ENCODE measurements around the gene ACBD4.

Gene ACBD4

DNA sequence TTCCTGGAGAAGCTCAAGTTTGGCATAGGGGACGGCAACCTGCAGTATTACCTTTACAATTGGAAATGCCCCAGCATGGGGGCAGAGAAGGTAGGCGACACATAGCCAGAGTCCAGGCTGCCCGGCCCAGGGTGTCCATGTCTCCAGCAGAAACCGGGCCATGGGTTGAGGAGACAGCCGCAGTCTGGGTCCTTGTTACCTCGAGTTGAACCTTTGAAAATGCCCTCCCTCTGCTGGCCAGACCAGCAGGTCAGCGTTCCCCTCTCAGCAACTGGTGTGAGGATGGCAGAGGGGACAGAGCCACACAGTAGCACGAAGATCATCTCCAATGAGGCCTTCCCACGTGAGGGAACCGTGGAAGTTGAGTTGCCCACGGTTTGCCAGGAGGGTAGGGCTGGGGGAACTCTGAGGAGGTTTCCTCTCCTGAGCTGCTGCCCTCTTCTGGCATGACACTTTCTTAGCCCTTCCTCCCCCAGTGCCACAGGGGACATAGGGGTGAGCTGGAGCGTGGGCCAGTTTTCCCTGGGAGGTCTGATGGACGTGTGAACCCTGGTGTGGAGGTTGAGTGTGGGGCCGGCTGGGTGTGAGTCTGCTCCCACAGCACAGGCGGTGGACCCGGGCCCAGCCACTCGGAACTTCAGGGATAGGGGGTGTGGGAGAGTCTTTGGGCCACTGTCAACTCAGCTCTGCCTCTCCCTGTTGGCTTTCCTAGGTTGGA lies 30.4 kb upstream of the ACBD4 start:
- DNase-seq = no peak

DNA sequence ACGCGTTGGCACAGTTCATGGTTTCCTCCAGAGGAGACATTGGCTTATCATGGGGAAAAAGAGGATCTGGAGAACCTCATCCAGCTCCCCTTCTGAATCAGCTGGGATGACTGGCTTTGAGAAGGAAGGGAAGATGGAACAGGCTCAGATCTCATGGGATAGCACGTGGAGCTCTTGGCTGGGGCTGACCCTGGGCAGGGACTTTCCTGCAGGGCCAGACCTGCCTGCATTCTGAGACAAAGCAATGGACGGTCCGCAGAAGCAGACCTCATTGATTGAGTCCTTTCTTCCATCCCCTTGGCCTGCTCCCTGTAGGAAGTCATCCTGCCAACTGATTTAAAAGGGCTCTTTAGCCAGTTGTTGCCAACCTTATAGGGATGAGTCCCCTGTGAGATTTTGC lies 29.4 kb upstream of the ACBD4 start:
- DNase-seq = no peak

DNA sequence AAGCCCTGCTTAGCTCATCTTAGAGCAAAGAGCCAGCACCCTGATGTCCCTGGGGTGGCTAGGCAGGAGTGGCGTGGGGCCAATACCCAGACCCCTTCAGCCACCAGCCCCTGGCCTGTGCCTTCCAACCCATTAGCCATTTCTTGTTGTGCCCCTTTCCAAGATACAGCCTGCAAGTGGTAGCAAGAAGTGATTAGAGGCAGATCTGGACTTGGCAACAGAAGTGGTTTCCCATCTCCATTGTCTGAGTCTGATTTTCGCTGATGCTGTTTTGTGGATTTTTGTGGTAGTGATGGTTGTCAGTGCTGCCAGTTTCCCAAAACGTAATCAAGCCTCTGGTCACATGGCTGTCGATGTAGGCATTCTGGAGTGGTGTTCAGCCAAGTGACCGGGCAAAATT lies 28.9 kb upstream of the ACBD4 start:
- no peak for DNase-seq

DNA sequence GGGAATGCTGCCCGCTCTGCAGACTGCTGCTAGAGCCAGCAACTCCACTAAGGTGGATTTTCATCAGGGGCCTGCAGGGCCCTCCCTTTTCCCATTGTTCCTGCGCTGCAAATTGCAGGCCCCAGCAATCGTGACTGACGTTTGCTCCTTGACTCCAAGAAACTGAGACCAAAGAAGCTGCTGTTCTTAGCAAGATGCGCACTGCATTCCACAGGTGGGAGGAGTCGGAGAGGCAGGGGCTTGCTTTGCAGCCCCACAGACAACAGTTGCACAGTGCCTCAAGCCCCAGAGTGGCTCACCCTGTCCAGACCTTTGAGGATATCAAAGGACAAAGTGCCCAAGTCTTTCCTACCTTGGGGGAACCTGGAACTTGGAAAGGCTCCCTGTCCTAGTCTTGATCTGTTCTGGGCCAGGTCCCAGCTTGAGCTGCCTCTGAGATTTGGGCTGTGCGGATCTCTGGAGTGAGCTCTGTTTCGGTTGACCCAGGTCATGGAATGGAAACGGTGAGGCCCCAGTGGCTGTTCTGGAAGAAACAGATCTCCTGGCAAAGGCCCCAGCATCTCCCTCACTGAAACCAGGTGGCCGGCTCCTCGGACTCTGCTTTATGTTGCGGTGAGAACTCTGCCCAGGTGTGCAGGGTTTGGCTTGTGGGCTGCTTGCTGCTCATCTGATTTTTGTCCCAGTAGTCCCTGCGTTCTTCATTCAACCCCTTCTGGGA lies 28.0 kb upstream of the ACBD4 start:
- DNase-seq = no peak

DNA sequence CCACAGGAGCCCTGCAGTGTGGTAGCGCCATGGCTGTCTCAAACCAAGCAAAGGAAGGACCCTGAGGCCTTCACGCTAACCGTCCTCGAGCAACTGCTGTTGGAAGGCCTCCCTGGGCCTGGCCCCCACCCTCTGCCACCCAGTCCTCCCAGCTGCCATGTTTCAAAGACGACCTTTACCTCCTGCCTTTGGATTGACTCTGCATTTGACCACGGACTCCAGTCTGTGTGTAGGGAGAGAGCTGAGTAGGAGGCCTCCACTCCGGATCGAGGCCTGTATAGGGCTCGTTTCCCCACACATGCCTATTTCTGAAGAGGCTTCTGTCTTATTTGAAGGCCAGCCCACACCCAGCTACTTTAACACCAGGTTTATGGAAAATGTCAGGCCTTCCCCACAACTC lies 27.4 kb upstream of the ACBD4 start:
- DNase-seq = no peak

DNA sequence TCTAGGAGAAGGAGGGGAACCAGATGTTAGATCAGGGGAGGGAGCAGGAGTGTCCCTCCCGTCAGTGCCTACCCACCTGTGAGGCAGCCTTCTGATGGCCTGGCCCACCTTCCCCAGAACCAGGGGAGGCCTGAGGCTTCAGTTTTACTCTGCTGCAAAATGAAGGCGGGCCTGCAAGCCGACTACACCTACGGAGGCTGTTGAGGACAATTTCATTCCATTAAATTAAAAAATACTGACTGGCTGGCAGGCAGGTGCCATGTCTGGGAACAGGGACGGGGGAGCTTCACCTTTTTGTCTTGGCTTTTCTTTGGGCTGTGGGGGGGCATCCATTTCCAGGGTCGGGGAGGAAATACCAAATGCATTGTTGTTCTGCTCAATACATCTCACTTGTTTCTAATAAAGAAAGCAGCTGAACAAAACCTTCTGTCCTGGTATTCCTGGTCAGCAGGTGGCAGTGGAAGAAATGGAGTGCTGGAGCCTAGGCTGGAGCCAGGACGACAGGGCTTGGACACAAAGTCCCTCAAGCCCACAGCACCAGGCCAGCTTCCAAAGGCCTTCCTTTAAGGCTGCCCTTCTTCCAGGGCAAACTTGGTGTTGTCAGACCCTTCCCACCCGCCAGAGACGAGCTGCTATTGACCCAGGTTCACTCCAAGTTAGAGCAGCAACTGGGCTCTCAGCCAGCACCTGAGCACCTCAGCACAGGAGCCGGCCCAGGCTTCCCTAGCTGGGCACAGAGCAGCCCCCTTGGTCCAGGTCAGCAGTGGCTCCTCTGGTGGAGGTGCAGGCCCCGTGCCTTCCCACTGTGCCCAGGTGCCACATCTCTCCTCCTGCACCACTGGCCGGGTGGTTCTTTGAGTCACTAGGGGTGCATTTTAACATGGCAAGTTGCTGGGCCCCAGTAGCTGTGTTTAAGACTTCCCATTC lies 26.6 kb upstream of the ACBD4 start:
- no peak for DNase-seq

DNA sequence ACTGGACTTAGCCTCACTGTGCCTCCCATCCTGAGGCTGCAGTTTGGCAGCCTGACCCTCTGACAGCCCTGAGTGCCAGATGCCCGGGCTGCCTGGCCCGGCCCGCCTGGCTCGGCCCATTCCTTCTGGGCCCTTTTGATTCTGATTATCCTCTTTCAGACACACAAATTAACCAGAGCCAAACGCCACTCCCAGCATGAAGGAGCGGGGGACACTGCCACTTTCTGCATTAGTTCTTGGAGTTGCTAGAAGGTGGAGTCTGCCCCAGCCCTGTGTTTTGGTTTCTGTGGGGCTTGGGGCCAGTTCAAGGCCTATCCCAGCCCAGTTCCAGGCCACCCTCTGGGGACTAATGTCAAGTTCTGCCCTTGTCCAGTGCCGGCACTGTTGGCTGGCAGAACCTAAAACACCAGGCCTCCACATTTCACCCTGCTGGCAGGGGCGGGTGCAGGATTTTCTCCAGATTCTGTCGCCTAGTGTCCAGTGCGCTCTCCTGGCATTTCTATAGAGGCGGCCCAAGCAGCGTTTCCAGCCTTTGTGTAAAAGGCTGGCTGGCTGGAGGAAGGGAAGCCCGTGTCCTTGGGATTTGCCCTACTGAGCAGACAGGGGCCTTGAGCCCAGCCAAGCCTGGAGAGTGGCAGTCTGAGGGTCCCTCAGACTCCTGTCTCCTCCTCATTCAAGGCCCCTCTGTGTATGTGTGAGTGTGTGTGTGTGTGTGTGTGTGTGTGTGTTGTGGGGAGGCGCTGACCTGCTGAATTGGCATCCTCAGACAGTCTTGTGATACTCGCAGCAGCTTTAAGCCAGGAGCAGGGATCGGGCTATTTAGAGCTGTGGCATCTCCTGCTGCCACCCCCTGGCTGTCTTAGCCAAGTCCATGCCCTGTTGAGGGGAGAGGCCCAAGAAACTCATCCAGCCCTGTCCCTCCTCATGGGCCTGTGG lies 24.5 kb upstream of the ACBD4 start:
- DNase-seq = no peak

DNA sequence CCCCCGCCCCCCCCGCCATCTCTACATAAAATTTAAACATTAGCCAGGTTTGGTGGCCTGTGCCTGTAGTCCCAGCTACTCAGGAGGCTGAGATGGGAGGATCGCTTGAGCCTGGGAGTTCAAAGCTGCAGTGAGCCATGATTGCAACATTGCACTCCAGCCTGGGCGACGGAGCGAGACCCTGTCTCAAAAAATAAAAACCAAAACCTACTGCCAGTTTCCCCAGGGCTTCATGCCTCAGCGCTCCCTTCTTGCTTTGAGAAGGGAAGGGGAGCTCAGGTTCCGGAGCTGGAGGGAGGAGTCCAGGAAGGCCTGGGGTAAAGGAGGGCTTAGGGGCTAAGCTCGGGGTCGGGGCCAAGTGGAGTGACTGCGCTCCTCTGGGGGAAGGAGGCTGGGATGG lies 23.6 kb upstream of the ACBD4 start:
- DNase-seq = no peak

DNA sequence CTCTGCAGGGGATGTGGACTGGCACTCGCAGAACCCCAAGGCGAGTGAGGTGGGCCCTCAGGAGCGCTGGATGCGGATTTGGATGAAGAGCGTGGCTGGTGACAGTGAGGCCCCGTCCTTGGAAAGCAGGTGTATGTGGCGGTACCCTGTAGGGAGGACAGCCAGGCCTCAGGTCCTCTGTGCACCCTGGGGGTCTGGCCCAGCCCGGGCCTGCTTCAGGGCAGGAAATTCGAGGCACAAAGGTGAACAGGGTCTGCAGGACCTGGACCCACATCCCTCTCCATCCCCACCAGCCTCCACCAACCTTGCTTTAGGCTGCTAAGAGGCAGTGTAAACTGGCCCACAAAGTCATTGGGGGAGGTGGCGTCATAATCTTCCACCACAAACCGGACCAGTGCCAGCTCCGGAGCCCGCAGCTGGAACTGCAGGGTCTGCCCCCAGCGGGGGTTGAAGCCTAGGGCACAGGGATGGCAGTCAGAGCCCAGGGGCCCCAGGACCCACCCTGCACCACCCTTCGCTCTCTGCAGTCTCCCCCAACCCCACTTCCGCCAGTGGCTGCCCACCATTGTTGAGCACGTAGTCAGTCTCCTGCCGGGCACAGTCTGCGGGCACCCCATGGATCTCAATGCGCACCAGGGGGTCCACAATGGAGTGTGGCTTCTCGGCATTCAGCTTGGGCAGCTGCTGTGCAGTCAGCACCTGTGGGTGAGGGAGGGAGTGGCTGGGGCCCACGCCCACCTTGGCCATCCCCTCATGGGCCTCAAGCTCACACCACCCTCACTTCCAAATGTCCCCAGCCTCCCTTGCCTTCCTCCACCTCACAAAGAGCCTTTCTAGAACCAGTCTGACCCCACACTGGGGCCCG lies 22.7 kb upstream of the ACBD4 start:
- no peak for DNase-seq

DNA sequence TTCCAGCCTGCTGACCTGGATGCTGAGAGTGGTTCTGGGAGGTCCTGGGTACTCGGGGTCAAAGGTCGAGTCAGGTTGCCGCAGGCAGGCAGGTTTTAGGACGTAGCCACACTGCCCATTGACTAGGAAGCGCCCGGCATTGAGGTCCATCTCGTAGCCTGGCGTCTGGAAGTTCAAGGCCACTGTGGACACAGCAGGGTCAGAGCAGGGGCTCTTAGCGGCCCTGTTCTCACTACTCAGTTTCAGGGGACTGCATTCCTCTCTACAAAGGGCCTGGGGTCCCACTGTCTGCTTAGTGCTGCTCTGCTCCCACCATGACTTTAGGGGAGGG lies 22.1 kb upstream of the ACBD4 start:
- no peak for DNase-seq

DNA sequence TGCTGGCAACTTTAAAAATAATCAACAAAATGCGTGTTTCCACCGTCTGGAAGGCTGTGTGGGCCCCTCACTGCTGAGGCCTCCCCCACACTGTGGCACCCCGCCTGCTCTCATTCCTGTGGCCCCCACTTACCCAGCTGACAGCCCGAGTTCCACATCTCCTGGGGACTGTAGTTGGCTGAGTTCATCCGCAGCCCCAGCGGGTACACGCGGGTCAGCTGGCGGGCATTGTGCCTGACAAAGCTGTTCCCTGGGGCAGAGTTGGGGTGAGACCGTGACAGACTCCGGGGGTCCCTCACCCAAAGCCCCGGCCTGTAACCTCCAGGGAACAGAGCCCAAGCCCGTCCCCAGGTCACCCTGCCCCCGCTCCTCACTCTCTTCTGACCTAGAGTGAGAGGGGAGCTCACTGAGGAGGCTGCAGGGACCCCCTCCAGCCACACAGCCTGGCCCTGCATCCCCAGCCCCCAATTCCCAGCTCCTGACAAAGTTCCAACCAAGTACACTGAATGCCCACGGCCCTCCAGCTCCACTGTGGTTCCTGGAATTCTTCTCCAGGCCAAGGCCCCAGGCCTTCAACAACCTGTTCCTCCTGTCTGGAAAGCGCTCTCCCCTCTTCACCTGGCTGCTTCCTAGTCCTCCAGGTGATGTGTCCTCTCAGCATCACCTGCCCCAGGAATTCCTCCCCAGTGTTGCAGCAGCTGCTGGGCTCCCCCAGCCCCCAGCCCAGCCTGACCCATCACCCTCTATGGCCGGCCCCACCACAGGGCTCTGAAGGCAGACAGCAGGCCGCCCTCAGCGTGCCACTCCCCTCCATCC lies 21.2 kb upstream of the ACBD4 start:
- no peak for DNase-seq

DNA sequence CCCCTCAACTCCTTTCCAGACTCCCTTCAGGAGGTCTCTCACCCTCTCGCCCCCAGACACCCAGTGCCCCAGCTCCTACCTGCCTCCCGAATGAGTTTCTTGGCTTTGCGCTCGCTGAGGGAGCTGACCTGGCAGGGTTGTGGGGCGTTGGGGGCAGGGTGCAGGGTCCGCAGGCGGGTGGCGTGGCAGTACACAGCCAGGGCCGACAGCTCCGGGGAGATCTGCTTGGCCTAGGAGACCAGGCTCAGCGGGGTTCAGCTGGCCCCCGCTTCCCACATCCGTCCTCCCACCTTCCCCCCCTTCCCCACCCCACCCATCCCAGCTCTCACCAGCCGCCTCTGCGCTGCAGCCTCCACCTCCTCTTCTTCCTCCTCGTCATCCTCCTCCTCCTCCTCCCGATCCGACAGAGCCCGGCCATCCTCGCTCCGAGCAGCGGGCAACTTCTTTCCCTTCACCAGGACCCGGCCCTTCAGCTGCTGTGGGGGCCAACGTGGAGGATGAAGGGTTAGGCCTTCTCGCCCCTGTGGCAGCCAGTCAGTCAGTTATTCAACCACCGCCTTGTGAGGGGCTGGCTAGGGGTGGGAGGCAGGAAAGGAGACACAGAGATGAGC lies 20.4 kb upstream of the ACBD4 start:
- DNase-seq = no peak

DNA sequence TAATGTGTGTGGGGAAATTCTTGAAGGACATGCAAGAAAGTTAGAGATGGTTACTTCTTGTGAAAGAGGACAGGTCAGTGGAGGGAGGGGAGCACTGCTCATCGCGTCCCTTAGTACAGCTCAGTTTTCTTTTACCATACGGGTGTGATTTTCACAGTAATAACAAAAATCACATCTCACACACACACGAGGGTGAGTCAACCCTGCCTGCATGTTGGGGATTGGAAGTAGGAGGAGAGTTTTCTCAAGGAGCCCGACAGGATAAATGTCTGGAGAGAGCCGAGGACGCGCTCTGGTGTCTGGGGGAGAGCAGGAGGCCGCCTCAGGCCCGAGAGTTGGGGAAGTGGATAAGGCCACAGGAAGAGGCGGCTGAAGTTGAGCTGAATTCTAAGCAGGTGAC lies 19.6 kb upstream of the ACBD4 start:
- DNase-seq = no peak

DNA sequence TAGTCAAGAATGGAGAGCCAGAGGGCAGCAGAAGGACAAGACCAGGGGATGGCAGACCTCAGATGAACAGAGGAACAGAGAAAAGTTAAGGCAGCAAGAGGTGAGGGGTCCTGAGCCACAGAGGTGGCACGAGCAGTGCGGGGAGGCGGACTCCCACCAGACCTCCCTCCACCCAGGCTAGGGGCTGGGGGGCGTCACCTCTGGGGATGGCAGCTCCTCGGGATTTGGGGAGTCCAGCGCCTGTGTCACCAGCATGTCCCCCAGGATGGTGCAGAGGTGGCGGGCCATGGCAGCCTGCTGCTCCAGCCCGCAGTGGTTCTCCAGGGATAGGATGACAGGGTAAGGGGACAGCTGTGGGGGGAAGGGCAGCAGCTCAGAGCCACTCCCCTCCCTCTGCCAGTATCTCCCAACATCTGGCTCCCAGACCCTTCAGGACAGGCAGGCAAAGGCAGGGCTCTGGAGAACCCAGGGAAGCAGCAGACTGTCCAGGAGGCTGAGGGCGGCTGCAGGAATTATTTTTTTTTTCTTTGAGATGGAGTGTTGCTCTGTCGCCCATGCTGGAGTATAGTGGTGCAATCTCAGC lies 19.0 kb upstream of the ACBD4 start:
- no peak for DNase-seq

DNA sequence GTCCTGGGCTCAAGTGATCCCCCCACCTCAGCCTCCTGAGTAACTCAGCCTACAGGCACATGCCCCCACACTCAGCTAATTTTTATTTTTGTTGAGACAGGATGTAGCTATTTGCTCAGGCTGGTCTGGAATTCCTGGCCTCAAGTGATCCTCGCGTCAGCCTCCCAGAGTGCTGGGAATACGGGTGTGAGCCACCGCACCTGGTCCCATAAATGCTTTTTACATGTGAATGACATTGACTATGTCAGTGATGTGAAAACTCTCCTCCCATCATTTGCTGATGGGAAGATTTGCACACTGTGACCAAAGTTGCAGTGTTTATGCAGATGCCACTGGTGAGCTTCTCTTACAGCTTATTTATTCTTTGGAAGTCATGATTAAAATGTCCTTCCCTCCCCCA lies 18.2 kb upstream of the ACBD4 start:
- no peak for DNase-seq

DNA sequence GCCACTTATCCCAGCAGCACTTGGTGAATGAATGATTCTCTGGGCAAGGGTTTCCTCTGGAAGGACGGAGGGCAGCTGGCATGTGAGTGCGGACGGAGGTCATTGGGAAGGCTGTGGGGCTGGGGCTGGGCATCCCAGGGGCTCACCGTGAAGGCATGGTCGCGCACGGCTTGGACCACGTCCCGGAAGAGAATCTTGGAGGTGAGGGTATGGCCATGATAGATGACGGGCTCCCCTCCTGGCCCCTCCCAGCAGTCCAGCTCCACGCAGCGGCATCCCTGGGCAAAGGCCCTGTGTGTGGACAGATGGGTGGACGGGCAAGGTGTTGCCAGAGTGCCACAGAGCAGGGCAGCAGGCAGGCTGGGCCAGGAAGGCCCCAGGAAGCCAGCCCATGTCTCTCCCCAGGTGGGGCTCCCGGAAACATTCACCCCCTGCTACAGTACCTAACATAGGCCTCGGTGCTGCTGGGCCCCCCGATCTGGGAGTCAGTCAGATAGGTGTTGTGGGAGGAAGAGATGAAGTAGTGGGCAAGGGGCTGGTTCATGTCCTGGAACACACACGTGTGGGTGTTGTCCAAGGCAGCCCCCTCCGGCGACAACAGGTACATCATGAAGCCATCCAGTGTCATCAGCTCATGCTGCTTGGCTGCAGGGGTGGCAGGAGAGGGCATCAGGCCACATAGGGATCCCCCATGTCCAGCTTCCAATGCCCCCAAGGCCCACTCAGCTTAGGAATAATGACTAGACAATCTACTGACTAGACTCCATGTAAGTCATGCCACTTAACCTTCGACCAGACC lies 17.4 kb upstream of the ACBD4 start:
- no peak for DNase-seq

DNA sequence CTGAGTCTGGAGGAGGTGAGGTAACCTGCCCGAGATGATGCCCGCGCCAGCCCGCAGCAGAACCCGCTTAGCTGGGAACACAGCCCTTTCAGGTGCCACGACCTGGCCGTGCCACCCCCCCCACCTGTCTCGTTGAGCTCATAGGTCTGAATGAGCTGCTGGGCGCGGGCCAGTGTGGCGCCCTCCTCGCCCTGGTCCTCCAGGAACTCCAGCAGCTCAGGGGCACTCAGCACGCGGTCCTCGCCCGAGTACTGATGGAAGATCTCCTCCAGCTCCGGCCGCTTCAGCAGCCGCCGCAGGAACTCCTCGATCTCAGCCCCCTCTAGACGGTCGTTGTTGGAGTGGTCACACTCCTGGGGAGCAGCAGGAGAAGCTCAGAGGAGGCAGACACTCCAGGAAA lies 16.8 kb upstream of the ACBD4 start:
- no peak for DNase-seq

DNA sequence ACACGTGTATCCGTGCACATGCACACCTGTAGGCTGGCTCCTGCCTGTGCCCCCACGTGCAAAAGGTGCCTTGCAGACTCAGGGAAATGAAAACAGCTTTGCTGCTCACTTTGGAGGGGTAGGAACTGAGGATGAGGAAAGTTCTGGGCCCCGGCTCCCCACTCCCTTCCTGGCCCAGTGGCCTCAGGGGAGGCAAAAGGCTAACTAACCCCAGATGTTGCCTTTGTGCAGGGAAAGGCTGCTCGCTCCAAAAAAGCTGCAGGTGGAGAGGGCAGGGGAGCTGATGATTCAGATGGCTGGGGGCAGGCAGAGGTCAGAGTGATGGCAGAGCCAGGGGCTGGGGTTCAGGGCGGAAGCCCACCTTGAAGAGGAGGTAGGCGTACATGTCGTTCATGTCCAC lies 15.5 kb upstream of the ACBD4 start:
- no peak for DNase-seq

DNA sequence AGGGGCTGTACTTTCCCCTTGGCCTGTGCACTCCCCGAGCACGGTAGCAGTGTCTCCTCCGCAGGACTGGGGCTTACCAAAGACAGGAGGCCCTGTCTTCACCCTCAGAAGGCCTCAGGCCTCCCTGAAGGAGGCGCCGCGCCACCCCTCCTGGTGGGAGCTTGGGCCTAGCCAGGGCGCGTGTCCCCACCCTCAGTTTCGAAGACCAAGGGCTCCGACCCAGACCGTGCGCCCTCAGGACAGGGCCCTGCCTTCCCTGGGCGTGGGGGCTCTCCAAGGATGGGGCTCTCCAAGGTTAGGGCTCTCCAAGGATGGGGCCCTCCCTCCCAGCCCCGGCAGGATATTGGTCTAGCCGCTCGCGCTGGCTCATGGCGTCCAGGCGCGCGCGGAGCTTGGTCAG lies 14.9 kb upstream of the ACBD4 start:
- DNase-seq = no peak
